ENCODE results near the gene THY1.

- TF ChIP-seq POLR2A (IDR thresholded peaks at IDR 0.05; ENCODE audit: low read length): no peak
- TF ChIP-seq GATA1 (IDR thresholded peaks at IDR 0.05; ENCODE audit: low read depth, low read length): no peak
Observed at GRCh38 chr11:119424775-119425174, 1.8 kb upstream of the THY1 start.

All from erythroblast (primary cell).